ENCODE measurements around the gene SPOPL. TPM values are rescaled to one million over a fixed set of nuclear protein-coding genes. Genes with fewer than 3 reads are reported as not detected.

SPOPL gene
- total and polyA plus RNA-seq, 4 donors = 3.4 to 15.8 (median 9.4) TPM

- TF ChIP-seq HNF4G (IDR thresholded peaks at IDR 0.05) = no peak
- no peak for TF ChIP-seq RAD21 (IDR thresholded peaks at IDR 0.05)
These were observed 49.2 kb downstream of the SPOPL start (continued) for GRCh38 chr2:138550670-138551287.

GRCh38 chr2:138554123-138554522 lies 52.6 kb downstream of the SPOPL start:
- TF ChIP-seq RAD21 (IDR thresholded peaks at IDR 0.05) (no peak), CTCF (IDR thresholded peaks at IDR 0.05; ENCODE audit: low read depth, low read length, missing input control) (no peak), GABPA (IDR thresholded peaks at IDR 0.05 in 1 of 2, conservative IDR thresholded peaks at IDR 0.05 in 1 of 2) (no peak), HNF4G (IDR thresholded peaks at IDR 0.05) (no peak), HNF4A (conservative IDR thresholded peaks at IDR 0.05) (no peak), SP1 (IDR thresholded peaks at IDR 0.05) (no peak), RXRA (IDR thresholded peaks at IDR 0.05) (no peak), ATF3 (IDR thresholded peaks at IDR 0.05) (no peak), JUND (IDR thresholded peaks at IDR 0.05) (no peak), EGR1 (IDR thresholded peaks at IDR 0.05; ENCODE audit: low read depth in 2 of 2) (no peak), MAX (IDR thresholded peaks at IDR 0.05) (no peak), REST (IDR thresholded peaks at IDR 0.05) (no peak), YY1 (IDR thresholded peaks at IDR 0.05) (no peak), ZBTB33 (IDR thresholded peaks at IDR 0.05) (no peak), NR2F2 (IDR thresholded peaks at IDR 0.05) (no peak), FOXA1 (IDR thresholded peaks at IDR 0.05) (no peak)
- no peak overlapping the region for H3K4me3 ChIP-seq (ENCODE audit: low read depth in 1 of 3, low read length in 3 of 3)
- no peaks in the 10 kb centered on the region for H3K9me3 ChIP-seq (ENCODE audit: control insufficient read depth in 4 of 4, low read length in 3 of 4)
- no peak for DNase-seq (ENCODE audit: low spot score)
- H3K36me3 ChIP-seq (ENCODE audit: control insufficient read depth in 4 of 4, insufficient read depth in 3 of 4, low read depth in 1 of 4, low read length in 3 of 4) = peaks cover 0 to 6% (median 3%) of the 10 kb centered on the region in 4 donors
- no peaks in the 10 kb centered on the region for H3K4me1 ChIP-seq (ENCODE audit: control insufficient read depth in 4 of 4, insufficient read depth in 4 of 4, low read length in 3 of 4)
- no peaks in the 10 kb centered on the region for H3K27me3 ChIP-seq (ENCODE audit: control insufficient read depth in 4 of 4, insufficient read depth in 4 of 4, low read length in 3 of 4)
- no peak overlapping the region for H3K9ac ChIP-seq (ENCODE audit: low read depth in 1 of 2, low read length in 2 of 2)
- 98% methylated on average over 3 of the region's 3 CpGs for WGBS
- no peak overlapping the region for H3K27ac ChIP-seq (ENCODE audit: low read depth in 1 of 2, low read length in 2 of 2)

All from liver (tissue), 9 donors.